GM12878 (cell line): ENCODE measurements around the gene PCDHGA1. TPM values are rescaled to one million over a fixed set of nuclear protein-coding genes. Genes with fewer than 3 reads are reported as not detected.

Experiments
- ATAC-seq: fragments of 200-7000 bp; cut with Tn5 transposase; 3 replicates; pipeline ENCODE4 v1.9.1; 2020; ENCODE audit warnings: mild to moderate bottlenecking, moderate library complexity
- Bru-seq: library from RNA; stranded (reverse); fragments of 400-500 nt; gene quantifications from one replicate; lab custom pipeline; 2021; lab: Mats Ljungman, UMichigan
- BruChase-seq, 2 experiments: library from RNA; stranded (reverse); fragments of 400-500 nt; gene quantifications; one replicate each; lab custom pipeline; 2021; lab: Mats Ljungman, UMichigan
- BruUV-seq: library from RNA; stranded (reverse); fragments of 400-500 nt; replicated peaks from 2 replicates; lab custom pipeline; 2021; lab: Mats Ljungman, UMichigan
- CTCF ChIA-PET: fragments of 300-600 bp; sonication (Branson Sonifier 250); formaldehyde crosslinking; extraction: SDS; loops from one replicate; lab custom pipeline; 2021; ENCODE audit warnings: inconsistent platforms; lab: Yijun Ruan, JAX
- POLR2A ChIA-PET: fragments of 350-600 bp; formaldehyde crosslinking; extraction: SDS; loops from one replicate; lab custom pipeline; 2021; ENCODE audit warnings: inconsistent platforms; lab: Charles Lee
- RAD21 ChIA-PET: fragments of 300-600 bp; sonication (Branson Sonifier 250); formaldehyde crosslinking; loops from one replicate; lab custom pipeline; 2023; ENCODE audit warnings: antibody characterized with exemption; ENCODE audit not compliant: unreplicated experiment; lab: Charles Lee
- SMC1A ChIA-PET: fragments of 300-600 bp; sonication (Branson Sonifier 250); formaldehyde crosslinking; loops from one replicate; lab custom pipeline; 2023; ENCODE audit not compliant: unreplicated experiment, uncharacterized antibody; lab: Charles Lee
- DNase-seq: peaks from one replicate; pipeline ENCODE4 v3.0.0-alpha.2; 2011; ENCODE audit warnings: low read depth, low spot score
- FAIRE-seq: peaks from 3 replicates; lab custom pipeline; 2011; peaks lifted over from hg19 to GRCh38; lab: Jason Lieb, UNC
- H2AFZ ChIP-seq: 2 replicates; pipeline ENCODE4 v1.6.0; 2011; ENCODE audit warnings: low read depth, low read length, control low read depth; ENCODE audit not compliant: control insufficient read depth
- H3K27ac ChIP-seq: 2 replicates; pipeline ENCODE4 v1.5.1; 2011; ENCODE audit warnings: control low read depth; ENCODE audit not compliant: control insufficient read depth, insufficient read depth
- H3K27me3 ChIP-seq, 2 experiments: replicated peaks in 1 of 2; 2 replicates each; pipeline versions ENCODE4 v1.6.0 to v1.6.1; 2011; ENCODE audit warnings: low read length in 1 of 2; ENCODE audit not compliant: control insufficient read depth in 2 of 2, insufficient read depth in 2 of 2
- H3K36me3 ChIP-seq, 2 experiments: 2 replicates each; pipeline ENCODE4 v1.5.1; 2011; ENCODE audit warnings: low read length in 1 of 2; ENCODE audit not compliant: control insufficient read depth in 2 of 2, insufficient read depth in 2 of 2
- H3K4me1 ChIP-seq: 2 replicates; pipeline ENCODE4 v1.6.1; 2011; ENCODE audit warnings: mild to moderate bottlenecking, low read length, moderate library complexity, mixed read lengths; ENCODE audit not compliant: control insufficient read depth, insufficient read depth
- H3K4me2 ChIP-seq: 2 replicates; pipeline ENCODE4 v1.6.0; 2011; ENCODE audit warnings: control low read depth; ENCODE audit not compliant: control insufficient read depth, insufficient read depth
- H3K4me3 ChIP-seq: fragments of 200-600 bp; sonication (generic); 2 replicates; pipeline ENCODE4 v1.5.1; 2016
- H3K79me2 ChIP-seq: 2 replicates; pipeline ENCODE4 v1.6.0; 2011; ENCODE audit warnings: low read length; ENCODE audit not compliant: control insufficient read depth, insufficient read depth
- H3K9ac ChIP-seq: 2 replicates; pipeline ENCODE4 v1.8.0; 2011; ENCODE audit warnings: low read length, control low read depth, mixed read lengths; ENCODE audit not compliant: control insufficient read depth, insufficient read depth
- H3K9me3 ChIP-seq: replicated peaks from 3 replicates; pipeline ENCODE4 v1.5.1; 2011; ENCODE audit warnings: mild to moderate bottlenecking, low read length; ENCODE audit not compliant: control insufficient read depth, insufficient read depth
- H4K20me1 ChIP-seq: 2 replicates; pipeline ENCODE4 v1.6.0; 2011; ENCODE audit not compliant: control insufficient read depth, insufficient read depth
- POLR2A ChIP-seq: IDR thresholded peaks from 2 replicates; pipeline ENCODE4 v1.6.1; 2011; ENCODE audit warnings: low read depth, mild to moderate bottlenecking, low read length
- RAD21 ChIP-seq: IDR thresholded peaks from 2 replicates; pipeline ENCODE4 v1.6.1; 2011; ENCODE audit warnings: mild to moderate bottlenecking, low read depth, low read length, moderate library complexity; ENCODE audit not compliant: insufficient read depth
- ZNF274 ChIP-seq: IDR thresholded peaks from one replicate; pipeline ENCODE4 v1.8.0; 2011; ENCODE audit not compliant: insufficient read length, insufficient read depth
- ZNF384 ChIP-seq: IDR thresholded peaks from 2 replicates; pipeline ENCODE4 v1.6.1; 2012; ENCODE audit warnings: low read depth, mild to moderate bottlenecking, low read length, improper control_type of control experiment, borderline replicate concordance
- WGBS: methylation state at CpG from one replicate; pipeline ENCODE4 v1.1.6; 2016; ENCODE audit warnings: low lambda C conversion rate; ENCODE audit not compliant: insufficient replicate concordance, insufficient coverage; ENCODE audit errors: missing lambda C conversion rate; 5-methylcytosine and 5-hydroxymethylcytosine counted together
- in situ Hi-C: fragments of 300-500 bp; cut with MboI; formaldehyde crosslinking; loops from 9 replicates; pipeline ENCODE4 v1.14.3; 2018; ENCODE audit warnings: mixed read lengths
- intact Hi-C: fragments of 100-400 bp; cut with micrococcal nuclease; formaldehyde crosslinking; loops from one replicate; pipeline ENCODE4 v1.14.2; 2022; ENCODE audit not compliant: unreplicated experiment
- long read RNA-seq, 2 experiments: library from polyadenylated mRNA; unstranded; transcript quantifications; one replicate each; pipeline ENCODE4 v2.0.0, GENCODE V29; 2019 to 2020
- polyA minus RNA-seq, 3 experiments: library from RNA; depleted of rRNA, polyadenylated mRNA; stranded (reverse); fragments of >200 nt; gene quantifications; 2 replicates each; pipeline ENCODE4 v1.2.3, GENCODE V29; 2011
- polyA plus RNA-seq, 11 experiments: library from polyadenylated mRNA; depleted of rRNA in 4 of 11; unstranded in 6 of 11; stranded (reverse) in 5 of 11; fragments of >200 nt; fragmentation: Nextera tagmentation in 4 of 11; fragmentation: Illumina TruSeq in 1 of 11; extraction: Ambion mirVana in 4 of 11; extraction: Trizol in 1 of 11; gene quantifications; 1 replicate in 1 of 11; 2 replicates in 10 of 11; pipeline versions ENCODE4 v1.2.1 to v1.2.3, GENCODE V29; 2011 to 2016; ENCODE audit warnings: inconsistent platforms in 2 of 11, missing spikeins in 2 of 11, low read depth in 1 of 11
- total RNA-seq, 4 experiments: library from RNA; depleted of rRNA in 3 of 4; stranded (reverse); fragments of >200 nt in 3 of 4; fragmentation: Illumina TruSeq in 1 of 4; extraction: Trizol in 1 of 4; gene quantifications; 2 replicates each; pipeline versions ENCODE4 v1.2.1 to v1.2.3, GENCODE V29; 2013 to 2021
- TF ChIP-seq, protein P1 (sequence below), 3 experiments: IDR thresholded peaks in 2 of 3; conservative IDR thresholded peaks in 1 of 3; 2 replicates each; pipeline ENCODE4 v1.5.1; 2011; ENCODE audit warnings: low read depth in 3 of 3, low read length in 3 of 3, mild to moderate bottlenecking in 3 of 3, control low read depth in 2 of 3, moderate library complexity in 2 of 3, inconsistent platforms in 1 of 3, mixed read lengths in 1 of 3; ENCODE audit not compliant: control insufficient read depth in 2 of 3, insufficient read depth in 1 of 3; ENCODE audit errors: extremely low read depth in 1 of 3

The PCDHGA1 gene
- total RNA-seq (2013; cell fraction: nucleolus; rRNA removed) = 1.8 and 2.0 TPM in 2 replicates
- total RNA-seq (2014; rRNA removed) = 0.22 and 0.51 TPM in 2 replicates
- 0.18 and 0.32 TPM in 2 replicates for total RNA-seq (2014; rRNA removed; fragmentation: Illumina TruSeq; extraction: Trizol)
- 0.19 and 0.31 TPM in 2 replicates for total RNA-seq (2021)
- polyA plus RNA-seq (2011; ENCODE audit: low read depth) = 0.16 TPM
- 0.17 and 0.19 TPM in 2 replicates for polyA plus RNA-seq (2011; rRNA removed)
- 0.05 and 0.10 TPM in 2 replicates for polyA plus RNA-seq (2011; cell fraction: cytosol; rRNA removed)
- 0.37 and 0.43 TPM in 2 replicates for polyA plus RNA-seq (2011; cell fraction: nucleus; rRNA removed)
- 0.09 and 0.13 TPM in 2 replicates for polyA plus RNA-seq (2012)
- 0.18 and 0.25 TPM in 2 replicates for polyA plus RNA-seq (2014; fragmentation: Illumina TruSeq; extraction: Trizol)
- polyA plus RNA-seq (2014; fragmentation: Nextera tagmentation; extraction: Ambion mirVana) = under 1 TPM in 1 of 2 experiments, not detected in 1; 0.02 TPM
- polyA plus RNA-seq (2014; rRNA removed) = 0.24 and 0.25 TPM in 2 replicates
- polyA plus RNA-seq (2016; fragmentation: Nextera tagmentation; extraction: Ambion mirVana) = not detected
- polyA minus RNA-seq (2011; rRNA and poly(A)+ RNA removed) = 0.10 and 0.29 TPM in 2 replicates
- not detected in 2 replicates for polyA minus RNA-seq (2011; cell fraction: cytosol; rRNA and poly(A)+ RNA removed)
- polyA minus RNA-seq (2011; cell fraction: nucleus; rRNA and poly(A)+ RNA removed) = 0.24 and 0.48 TPM in 2 replicates
- percentile 13 among the genes with signal in this experiment for Bru-seq, nascent RNA
- BruChase-seq, experiment 1, labeled RNA remaining after a 6-hour chase = percentile 19 among the genes with signal in this experiment
- BruChase-seq, experiment 2, labeled RNA remaining after a 2-hour chase = percentile 17 among the genes with signal in this experiment
- long read RNA-seq, experiment 1 = 0 reads
- long read RNA-seq, experiment 2 = 0 reads

DNA sequence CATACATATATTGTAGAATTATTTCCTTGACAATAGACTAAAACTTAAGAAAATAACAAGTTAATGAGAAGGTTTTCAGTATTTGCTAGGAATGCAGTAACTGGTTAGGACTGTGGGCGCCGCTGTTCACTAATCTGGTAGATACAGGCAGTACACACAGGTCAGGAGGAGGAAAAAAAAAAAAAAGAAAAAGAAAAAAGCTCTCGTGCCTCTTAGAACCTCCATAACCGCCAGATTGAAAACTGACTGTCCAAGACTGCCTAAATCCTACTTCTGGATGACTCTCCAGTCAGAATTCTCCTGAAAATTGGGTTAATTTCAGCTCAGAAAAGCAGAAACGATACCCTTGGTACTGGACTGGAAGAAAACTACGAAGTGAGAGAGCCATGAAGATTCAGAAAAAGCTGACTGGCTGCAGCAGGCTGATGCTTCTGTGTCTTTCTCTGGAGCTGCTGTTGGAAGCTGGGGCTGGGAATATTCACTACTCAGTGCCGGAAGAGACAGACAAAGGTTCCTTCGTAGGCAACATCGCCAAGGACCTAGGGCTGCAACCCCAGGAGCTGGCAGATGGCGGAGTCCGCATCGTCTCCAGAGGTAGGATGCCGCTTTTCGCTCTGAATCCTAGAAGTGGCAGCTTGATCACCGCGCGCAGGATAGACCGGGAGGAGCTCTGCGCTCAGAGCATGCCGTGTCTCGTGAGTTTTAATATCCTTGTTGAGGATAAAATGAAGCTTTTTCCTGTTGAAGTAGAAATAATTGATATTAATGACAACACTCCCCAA is at the start of gene PCDHGA1:
Gene PCDHGA1 (plus strand): TSS at position 216 of the 782 bp plus-strand sequence.
- no peak for TF ChIP-seq POLR2A
- peak; percentile 55 for TF ChIP-seq RAD21
- TF ChIP-seq, protein P1, sequence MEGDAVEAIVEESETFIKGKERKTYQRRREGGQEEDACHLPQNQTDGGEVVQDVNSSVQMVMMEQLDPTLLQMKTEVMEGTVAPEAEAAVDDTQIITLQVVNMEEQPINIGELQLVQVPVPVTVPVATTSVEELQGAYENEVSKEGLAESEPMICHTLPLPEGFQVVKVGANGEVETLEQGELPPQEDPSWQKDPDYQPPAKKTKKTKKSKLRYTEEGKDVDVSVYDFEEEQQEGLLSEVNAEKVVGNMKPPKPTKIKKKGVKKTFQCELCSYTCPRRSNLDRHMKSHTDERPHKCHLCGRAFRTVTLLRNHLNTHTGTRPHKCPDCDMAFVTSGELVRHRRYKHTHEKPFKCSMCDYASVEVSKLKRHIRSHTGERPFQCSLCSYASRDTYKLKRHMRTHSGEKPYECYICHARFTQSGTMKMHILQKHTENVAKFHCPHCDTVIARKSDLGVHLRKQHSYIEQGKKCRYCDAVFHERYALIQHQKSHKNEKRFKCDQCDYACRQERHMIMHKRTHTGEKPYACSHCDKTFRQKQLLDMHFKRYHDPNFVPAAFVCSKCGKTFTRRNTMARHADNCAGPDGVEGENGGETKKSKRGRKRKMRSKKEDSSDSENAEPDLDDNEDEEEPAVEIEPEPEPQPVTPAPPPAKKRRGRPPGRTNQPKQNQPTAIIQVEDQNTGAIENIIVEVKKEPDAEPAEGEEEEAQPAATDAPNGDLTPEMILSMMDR (IDR thresholded peaks at IDR 0.05 in 2 of 3, conservative IDR thresholded peaks at IDR 0.05 in 1 of 3; ENCODE audit: control insufficient read depth in 2 of 3, extremely low read depth in 1 of 3, insufficient read depth in 1 of 3, low read depth in 3 of 3, low read length in 3 of 3) = peak; percentile 36 to 50 (median 40); a peak in 4 of 6 replicates
- TF ChIP-seq ZNF384 = peak; percentile 86
- TF ChIP-seq ZNF274 = no peak
- TF ChIP-seq, all 136 proteins: peak for 3
- in situ Hi-C loops (no loop called here), intact Hi-C loops (no loop called here)
- FAIRE-seq = no peak
- H3K36me3 ChIP-seq = no peaks in the 10 kb centered on the region
- H3K9ac ChIP-seq = no peak within 1 kb of the TSS
- ChIA-PET SMC1A (no interaction called here), RAD21 (interaction anchor here (0.8 kb wide), 1 partner anchor 83 kb away, joined by 3 read pairs; the partner anchor contains the start of gene PCDHGA10), CTCF (interaction anchor here (0.6 to 2.3 kb wide), 5 partner anchors 11 to 604 kb away, joined by 3 to 13 read pairs (median 3); partner anchors contain the start of genes PCDHGB5 and TAF7), POLR2A (interaction anchor here (0.6 kb wide), 1 partner anchor 172 kb away, joined by 3 read pairs; no protein-coding TSS in a partner anchor)
- 64% methylated on average over 20 of the region's 21 CpGs for WGBS
- peak; percentile 70 for ATAC-seq
- H3K9me3 ChIP-seq = peaks cover 5% of the 10 kb centered on the region; the same call in 2 of the 3 replicates
- H3K4me1 ChIP-seq = no peaks in the 10 kb centered on the region
- peak within 1 kb of the TSS; percentile 8; the same call in 1 of the 2 replicates for H3K4me3 ChIP-seq
- peak within 1 kb of the TSS; percentile 60 for H3K4me2 ChIP-seq
- H3K27ac ChIP-seq = no peak within 1 kb of the TSS
- no peaks in the 10 kb centered on the region for H4K20me1 ChIP-seq
- H3K79me2 ChIP-seq = no peaks in the 10 kb centered on the region
- DNase-seq = no peak
- peak within 1 kb of the TSS; percentile 77 for H2AFZ ChIP-seq
- H3K27me3 ChIP-seq = no peaks in the 10 kb centered on the region; a peak in 1 of 4 replicates
- no TSS peak for BruUV-seq
